ENCODE results near the gene ELMOD2.

DNA sequence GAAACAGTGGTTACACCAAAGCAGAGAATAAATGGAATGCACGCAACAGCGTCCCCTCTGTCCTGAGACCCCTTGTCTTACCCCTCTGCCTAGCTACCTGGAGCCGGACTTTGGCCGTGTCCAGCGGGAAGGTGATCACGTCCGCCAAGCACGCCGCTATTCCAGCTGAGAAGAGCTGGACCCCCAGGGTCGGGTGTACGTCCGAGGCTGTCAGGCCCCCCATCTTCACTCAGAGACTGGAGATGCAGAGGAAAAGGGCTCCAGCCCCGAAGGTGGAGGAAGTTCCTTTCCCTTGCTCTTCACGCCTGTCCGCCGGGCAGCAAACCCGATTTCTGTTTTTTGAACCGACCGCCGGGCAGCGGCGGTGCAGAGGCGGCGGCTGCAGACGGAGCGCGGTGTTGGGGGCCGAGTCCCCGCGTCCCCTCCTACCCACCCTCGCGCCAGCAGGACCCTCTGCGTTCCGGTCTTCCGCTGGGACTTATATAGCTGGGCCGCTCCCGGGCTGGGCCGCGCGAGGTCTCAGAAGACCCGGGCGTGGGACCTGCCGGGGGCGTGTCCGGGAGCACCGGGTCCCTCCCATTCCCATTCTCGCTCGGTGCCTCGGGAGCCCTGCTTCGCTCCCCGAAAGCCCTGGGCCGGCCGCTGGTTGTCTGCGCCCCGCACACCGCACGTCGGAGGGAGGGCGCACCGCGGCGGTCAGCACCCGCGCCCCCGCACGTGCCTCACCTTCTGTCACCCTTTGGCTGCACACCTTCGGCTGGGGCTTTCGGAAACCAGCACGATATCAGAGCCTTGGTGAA is 44.7 kb downstream of the ELMOD2 start, which contains the start of gene UCP1:
- TF ChIP-seq MXI1 (conservative IDR thresholded peaks at IDR 0.05; ENCODE audit: poor library complexity, severe bottlenecking) (no peak), CTCF (IDR thresholded peaks at IDR 0.05; ENCODE audit: poor library complexity, severe bottlenecking) (no peak), RAD21 (conservative IDR thresholded peaks at IDR 0.05) (no peak)

Data from neural cell (in vitro differentiated cells).